CD8-positive, alpha-beta memory T cell (primary cell): ENCODE results near the gene CD72. TPM values are rescaled to one million over a fixed set of nuclear protein-coding genes. Genes with fewer than 3 reads are reported as not detected.
A peak's percentile ranks its signal among the peaks of the same experiment; 100 is the strongest.

Experiments used
- CTCF ChIA-PET: fragments of 350-600 bp; sonication (Branson Sonifier 250); formaldehyde crosslinking; loops from one replicate; lab custom pipeline; 2021; ENCODE audit warnings: antibody characterized with exemption; lab: Charles Lee
- POLR2A ChIA-PET: fragments of 350-600 bp; sonication (Branson Sonifier 250); formaldehyde crosslinking; loops from one replicate; lab custom pipeline; 2021; ENCODE audit warnings: antibody characterized with exemption; lab: Charles Lee
- DNase-seq, 5 donors: peaks; one replicate each; pipeline versions ENCODE4 v3.0.0 to v3.0.0-alpha.2; 2020 to 2022; ENCODE audit warnings: mixed read lengths in 1 of 5
- H3K27ac ChIP-seq: one replicate; pipeline ENCODE4 v1.7.0; 2013; ENCODE audit warnings: low read depth, mild to moderate bottlenecking, low read length, moderate library complexity
- H3K27me3 ChIP-seq: 2 replicates; pipeline ENCODE4 v1.7.0; 2013; ENCODE audit warnings: low read length, mild to moderate bottlenecking; ENCODE audit not compliant: insufficient read depth, poor library complexity, severe bottlenecking
- H3K36me3 ChIP-seq: 2 replicates; pipeline ENCODE4 v1.7.0; 2013; ENCODE audit warnings: mild to moderate bottlenecking, low read length, moderate library complexity; ENCODE audit not compliant: insufficient read depth
- H3K4me1 ChIP-seq: 2 replicates; pipeline ENCODE4 v1.7.0; 2013; ENCODE audit warnings: mild to moderate bottlenecking, low read length, moderate library complexity; ENCODE audit not compliant: insufficient read depth
- H3K4me3 ChIP-seq: 2 replicates; pipeline ENCODE4 v1.7.0; 2013; ENCODE audit warnings: mild to moderate bottlenecking, low read length
- H3K9me3 ChIP-seq: 2 replicates; pipeline ENCODE4 v1.7.0; 2013; ENCODE audit warnings: mild to moderate bottlenecking, low read length
- H3K27ac Mint-ChIP-seq, 8 donors: one replicate each; pipeline ENCODE4 v1.8.0; 2020 to 2021; ENCODE audit warnings: mixed read lengths in 8 of 8, mild to moderate bottlenecking in 6 of 8, inconsistent platforms in 3 of 8, moderate library complexity in 3 of 8
- H3K27me3 Mint-ChIP-seq, 2 donors: one replicate each; pipeline ENCODE4 v1.8.0; 2020 to 2021; ENCODE audit warnings: mixed read lengths in 2 of 2, mild to moderate bottlenecking in 1 of 2, moderate library complexity in 1 of 2
- H3K36me3 Mint-ChIP-seq, 3 donors: one replicate each; pipeline ENCODE4 v1.8.0; 2020 to 2021; ENCODE audit warnings: mixed read lengths in 3 of 3, inconsistent platforms in 1 of 3, mild to moderate bottlenecking in 1 of 3
- H3K4me1 Mint-ChIP-seq, 3 donors: one replicate each; pipeline ENCODE4 v1.8.0; 2020 to 2021; ENCODE audit warnings: mixed read lengths in 3 of 3, inconsistent platforms in 1 of 3, mild to moderate bottlenecking in 1 of 3
- H3K4me3 Mint-ChIP-seq, 7 donors: one replicate each; pipeline ENCODE4 v1.8.0; 2020 to 2021; ENCODE audit warnings: mixed read lengths in 7 of 7, mild to moderate bottlenecking in 6 of 7, moderate library complexity in 4 of 7, inconsistent platforms in 2 of 7
- H3K9me3 Mint-ChIP-seq, 5 donors: one replicate each; pipeline ENCODE4 v1.8.0; 2020 to 2022; ENCODE audit warnings: mixed read lengths in 5 of 5, mild to moderate bottlenecking in 3 of 5, moderate library complexity in 2 of 5, inconsistent platforms in 1 of 5
- polyA plus RNA-seq: library from polyadenylated mRNA; unstranded; fragments of 300-500 nt; fragmentation: Illumina TruSeq; gene quantifications from one replicate; pipeline ENCODE4 v1.2.3, GENCODE V29; 2021
- total RNA-seq, 2 experiments: library from RNA; stranded (reverse); gene quantifications; one replicate each; pipeline ENCODE4 v1.2.3, GENCODE V29; 2021

Gene CD72
- total and polyA plus RNA-seq, 3 experiments from 2014 or later: 5.1 to 6.5 (median 6.4) TPM

- DNase-seq: no peak
- Histone ChIP-seq H3K36me3 (no peaks in the 10 kb centered on the region), H3K9me3 (no peaks in the 10 kb centered on the region), H3K4me3 (no peak overlapping the region), H3K27me3 (no peaks in the 10 kb centered on the region), H3K27ac (no peak overlapping the region), H3K4me1 (peaks cover 33% of the 10 kb centered on the region)
- ChIA-PET POLR2A (interaction anchor here (0.6 kb wide), 1 partner anchor 12 kb away, joined by 3 read pairs; no protein-coding TSS in a partner anchor), CTCF (interaction anchor here (1.3 kb wide), 1 partner anchor 25 kb away, joined by 4 read pairs; no protein-coding TSS in a partner anchor)
- peaks cover 49 to 59% (median 55%) of the 10 kb centered on the region in 3 donors for H3K4me1 Mint-ChIP-seq
- H3K9me3 Mint-ChIP-seq: no peaks in the 10 kb centered on the region
- peak overlapping the region in 2 of 7 donors; percentile 32 to 69 for H3K4me3 Mint-ChIP-seq
- peak overlapping the region; percentile 78 to 97 (median 87) for H3K27ac Mint-ChIP-seq
- peaks cover 4 to 6% (median 6%) of the 10 kb centered on the region in 3 donors for H3K36me3 Mint-ChIP-seq
- H3K27me3 Mint-ChIP-seq: no peaks in the 10 kb centered on the region
Observed at GRCh38 chr9:35635730-35636129, 17.5 kb upstream of the CD72 start.

- Mint-ChIP-seq H3K9me3 (no peaks in the 10 kb centered on the region), H3K27me3 (no peaks in the 10 kb centered on the region), H3K36me3 (no peaks in the 10 kb centered on the region), H3K4me3 (no peak overlapping the region), H3K4me1 (peaks cover 0 to 5% (median 0%) of the 10 kb centered on the region in 3 donors), H3K27ac (no peak overlapping the region)
- CTCF ChIA-PET: interaction anchor here (0.8 to 2.3 kb wide), 6 partner anchors 9 to 67 kb away, joined by 3 to 7 read pairs (median 4); no protein-coding TSS in a partner anchor
- Histone ChIP-seq H3K27ac (no peak overlapping the region), H3K27me3 (no peaks in the 10 kb centered on the region), H3K36me3 (no peaks in the 10 kb centered on the region), H3K9me3 (no peaks in the 10 kb centered on the region), H3K4me1 (no peaks in the 10 kb centered on the region), H3K4me3 (no peak overlapping the region)
- POLR2A ChIA-PET: interaction anchor here (1.0 kb wide), 1 partner anchor 17 kb away, joined by 4 read pairs; no protein-coding TSS in a partner anchor
- DNase-seq: no peak
Observed at GRCh38 chr9:35629597-35629996, 11.4 kb upstream of the CD72 start.

GRCh38 chr9:35628389-35628991 lies 10.3 kb upstream of the CD72 start:
- no peak overlapping the region for H3K27ac ChIP-seq
- CTCF ChIA-PET: interaction anchor here (0.8 to 2.3 kb wide), 6 partner anchors 8 to 68 kb away, joined by 3 to 8 read pairs (median 6); no protein-coding TSS in a partner anchor
- H3K4me3 ChIP-seq: no peak overlapping the region
- H3K27me3 ChIP-seq: no peaks in the 10 kb centered on the region
- H3K27me3 Mint-ChIP-seq: no peaks in the 10 kb centered on the region
- no peaks in the 10 kb centered on the region for H3K9me3 Mint-ChIP-seq
- H3K4me1 Mint-ChIP-seq: peaks cover 0 to 4% (median 0%) of the 10 kb centered on the region in 3 donors
- no peaks in the 10 kb centered on the region for H3K9me3 ChIP-seq
- H3K36me3 Mint-ChIP-seq: no peaks in the 10 kb centered on the region
- H3K4me1 ChIP-seq: no peaks in the 10 kb centered on the region
- DNase-seq: no peak
- POLR2A ChIA-PET: interaction anchor here (1.0 kb wide), 2 partner anchors 8 to 19 kb away, joined by 4 read pairs; no protein-coding TSS in a partner anchor
- no peak overlapping the region for H3K4me3 Mint-ChIP-seq
- H3K27ac Mint-ChIP-seq: no peak overlapping the region
- no peaks in the 10 kb centered on the region for H3K36me3 ChIP-seq

- Histone ChIP-seq H3K9me3 (no peaks in the 10 kb centered on the region), H3K36me3 (no peaks in the 10 kb centered on the region), H3K27me3 (no peaks in the 10 kb centered on the region), H3K27ac (no peak overlapping the region), H3K4me1 (no peaks in the 10 kb centered on the region), H3K4me3 (no peak overlapping the region)
- Mint-ChIP-seq H3K27me3 (no peaks in the 10 kb centered on the region), H3K9me3 (no peaks in the 10 kb centered on the region), H3K4me1 (peaks cover 0 to 4% (median 0%) of the 10 kb centered on the region in 3 donors), H3K36me3 (no peaks in the 10 kb centered on the region), H3K27ac (peak overlapping the region in 1 of 8 donors; percentile 63), H3K4me3 (no peak overlapping the region)
- ChIA-PET POLR2A (no interaction called here), CTCF (interaction anchor here (1.8 to 2.0 kb wide), 2 partner anchors 19 to 69 kb away, joined by 7 to 8 read pairs; no protein-coding TSS in a partner anchor)
- no peak for DNase-seq
Observed at GRCh38 chr9:35627575-35627974, 9.4 kb upstream of the CD72 start.

GRCh38 chr9:35619800-35620158 lies 1.6 kb upstream of the CD72 start:
- Mint-ChIP-seq H3K4me3 (peak overlapping the region; percentile 53 to 92 (median 89)), H3K27ac (peak overlapping the region; percentile 88 to 99 (median 97)), H3K27me3 (peaks cover 0 to 1% of the 10 kb centered on the region in 2 donors), H3K36me3 (no peaks in the 10 kb centered on the region), H3K9me3 (no peaks in the 10 kb centered on the region), H3K4me1 (peaks cover 41 to 49% (median 46%) of the 10 kb centered on the region in 3 donors)
- Histone ChIP-seq H3K36me3 (no peaks in the 10 kb centered on the region), H3K9me3 (no peaks in the 10 kb centered on the region), H3K4me3 (no peak overlapping the region), H3K27ac (peak overlapping the region; percentile 54), H3K27me3 (no peaks in the 10 kb centered on the region), H3K4me1 (peaks cover 34% of the 10 kb centered on the region)
- ChIA-PET CTCF (interaction anchor here (1.0 to 14.7 kb wide), 13 partner anchors 9 to 170 kb away, joined by 3 to 200 read pairs (median 6); partner anchors contain the start of genes ARHGEF39, CCDC107, CREB3 and RMRP), POLR2A (interaction anchor here (1.0 to 2.5 kb wide), 9 partner anchors 9 to 113 kb away, joined by 3 to 14 read pairs (median 5); partner anchors contain the start of genes CCDC107, CREB3, RMRP and TLN1)
- no peak for DNase-seq

GRCh38 chr9:35618854-35619799 lies 914 bp upstream of the CD72 start:
- no peak overlapping the region for H3K4me3 ChIP-seq
- Mint-ChIP-seq H3K4me3 (peak overlapping the region; percentile 53 to 92 (median 89)), H3K27ac (peak overlapping the region; percentile 89 to 99 (median 97)), H3K4me1 (peaks cover 42 to 49% (median 46%) of the 10 kb centered on the region in 3 donors), H3K36me3 (no peaks in the 10 kb centered on the region), H3K27me3 (peaks cover 0 to 1% of the 10 kb centered on the region in 2 donors), H3K9me3 (no peaks in the 10 kb centered on the region)
- peaks cover 34% of the 10 kb centered on the region for H3K4me1 ChIP-seq
- peak; percentile 28 to 72 (median 45) for DNase-seq
- no peaks in the 10 kb centered on the region for H3K36me3 ChIP-seq
- ChIA-PET CTCF (interaction anchor here (1.0 to 14.7 kb wide), 15 partner anchors 8 to 171 kb away, joined by 3 to 200 read pairs (median 6); partner anchors contain the start of genes ARHGEF39, CCDC107, CREB3 and RMRP), POLR2A (interaction anchor here (1.0 to 2.5 kb wide), 8 partner anchors 8 to 113 kb away, joined by 3 to 14 read pairs (median 5); partner anchors contain the start of genes CCDC107, CREB3, RMRP and TLN1)
- H3K27me3 ChIP-seq: no peaks in the 10 kb centered on the region
- no peaks in the 10 kb centered on the region for H3K9me3 ChIP-seq
- H3K27ac ChIP-seq: peak overlapping the region; percentile 54

GRCh38 chr9:35617548-35617947 lies 665 bp downstream of the CD72 start:
- Histone ChIP-seq H3K4me3 (peak overlapping the region; percentile 82), H3K36me3 (no peaks in the 10 kb centered on the region), H3K4me1 (peaks cover 34% of the 10 kb centered on the region), H3K27ac (peak overlapping the region; percentile 70), H3K9me3 (no peaks in the 10 kb centered on the region), H3K27me3 (no peaks in the 10 kb centered on the region)
- CTCF ChIA-PET: interaction anchor here (0.6 to 14.7 kb wide), 20 partner anchors 9 to 194 kb away, joined by 3 to 200 read pairs (median 6); partner anchors contain the start of genes ARHGEF39, CCDC107, CREB3 and RMRP
- H3K4me1 Mint-ChIP-seq: peaks cover 42 to 49% (median 46%) of the 10 kb centered on the region in 3 donors
- peak overlapping the region; percentile 85 to 92 (median 89) for H3K4me3 Mint-ChIP-seq
- peak overlapping the region; percentile 89 to 100 (median 98) for H3K27ac Mint-ChIP-seq
- no peaks in the 10 kb centered on the region for H3K36me3 Mint-ChIP-seq
- DNase-seq: no peak
- no peaks in the 10 kb centered on the region for H3K9me3 Mint-ChIP-seq
- POLR2A ChIA-PET: interaction anchor here (0.6 to 2.0 kb wide), 8 partner anchors 12 to 515 kb away, joined by 3 to 17 read pairs (median 6); partner anchors contain the start of genes CREB3, STOML2 and TLN1
- H3K27me3 Mint-ChIP-seq: peaks cover 0 to 1% of the 10 kb centered on the region in 2 donors
